Measurements from ENCODE around the gene BTNL2.

BTNL2 gene

GRCh38 chr6:32415521-32416019 is 8.6 kb upstream of the BTNL2 start:
- H3K4me3 ChIP-seq (ENCODE audit: low read depth, low read length): no peak overlapping the region
- TF ChIP-seq CTCF (conservative IDR thresholded peaks at IDR 0.05; ENCODE audit: low read depth, low read length): peak; percentile 97
- peak; percentile 80 for DNase-seq (ENCODE audit: low read depth)

- no peak overlapping the region for H3K4me3 ChIP-seq (ENCODE audit: low read depth, low read length)
- DNase-seq (ENCODE audit: low read depth): peak; percentile 86
- TF ChIP-seq CTCF (conservative IDR thresholded peaks at IDR 0.05; ENCODE audit: low read depth, low read length): peak; percentile 97
Measured at GRCh38 chr6:32413427-32414047, 6.6 kb upstream of the BTNL2 start.

DNA sequence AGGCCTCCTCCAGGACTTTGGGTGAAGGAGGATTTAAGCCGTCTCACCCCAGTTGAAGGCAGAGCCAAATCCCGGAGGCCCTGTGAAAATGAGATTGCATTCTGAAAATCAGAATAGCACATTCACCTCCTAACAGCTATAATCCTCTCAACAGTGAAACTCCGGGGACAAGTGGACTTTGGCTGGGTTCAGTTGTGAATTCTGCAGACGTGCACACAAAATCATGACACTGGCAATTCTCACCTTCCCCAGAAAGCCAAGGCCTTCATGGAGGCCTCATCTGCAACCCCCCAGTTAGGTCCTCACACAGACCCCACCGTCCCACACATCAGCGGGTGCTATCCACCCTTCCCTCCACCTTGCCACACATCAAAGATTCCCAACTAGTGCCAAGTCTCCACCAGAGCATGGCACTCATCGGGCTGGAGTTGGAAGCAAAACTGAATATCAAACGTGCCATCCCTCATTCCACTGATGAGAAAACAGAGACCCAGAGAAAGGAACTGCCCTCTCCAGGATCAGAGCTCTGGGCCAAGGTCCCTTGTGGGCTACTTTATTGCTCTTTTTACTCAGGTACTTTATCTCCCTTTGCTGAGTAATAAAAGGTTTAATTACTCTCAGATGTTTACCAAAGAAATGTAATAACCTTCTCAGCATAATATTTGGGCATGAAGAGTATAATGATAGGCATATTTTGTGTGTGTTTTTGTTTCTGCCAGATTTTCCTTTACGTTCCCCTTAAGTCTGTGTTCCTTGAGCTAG is 4.8 kb upstream of the BTNL2 start:
- no peak for TF ChIP-seq CTCF (conservative IDR thresholded peaks at IDR 0.05; ENCODE audit: low read depth, low read length)
- H3K4me3 ChIP-seq (ENCODE audit: low read depth, low read length): no peak overlapping the region

GRCh38 chr6:32410906-32411305 is 3.9 kb upstream of the BTNL2 start:
- H3K4me3 ChIP-seq (ENCODE audit: low read depth, low read length): no peak overlapping the region
- DNase-seq (ENCODE audit: low read depth): no peak
- TF ChIP-seq CTCF (conservative IDR thresholded peaks at IDR 0.05; ENCODE audit: low read depth, low read length): no peak

More for the DNA sequence above, 4.8 kb upstream of the BTNL2 start:
- no peak for DNase-seq (ENCODE audit: low read depth)

- H3K4me3 ChIP-seq (ENCODE audit: low read depth, low read length): no peak overlapping the region
- DNase-seq (ENCODE audit: low read depth): no peak
- no peak for TF ChIP-seq CTCF (conservative IDR thresholded peaks at IDR 0.05; ENCODE audit: low read depth, low read length)
Measured at GRCh38 chr6:32406197-32406596, 784 bp downstream of the BTNL2 start.

- TF ChIP-seq CTCF (conservative IDR thresholded peaks at IDR 0.05; ENCODE audit: low read depth, low read length): no peak
- no peak overlapping the region for H3K4me3 ChIP-seq (ENCODE audit: low read depth, low read length)
- no peak for DNase-seq (ENCODE audit: low read depth)
Measured at GRCh38 chr6:32405656-32406055, 1.3 kb downstream of the BTNL2 start.
